HG03064 (cell line): ENCODE results near the gene AUTS2.
A peak's percentile ranks its signal among the peaks of the same experiment; 100 is the strongest.
"Not testable (repeated sequence)": the region's sequence is repeated elsewhere in the genome, so short reads cannot be mapped to it uniquely, and the experiment has no call there.

Experiments
- ATAC-seq: cut with Tn5 transposase; IDR thresholded peaks from one replicate; pipeline ENCODE4 v1.9.1; 2021; ENCODE audit warnings: low read depth; ENCODE audit not compliant: unreplicated experiment

Gene AUTS2

DNA sequence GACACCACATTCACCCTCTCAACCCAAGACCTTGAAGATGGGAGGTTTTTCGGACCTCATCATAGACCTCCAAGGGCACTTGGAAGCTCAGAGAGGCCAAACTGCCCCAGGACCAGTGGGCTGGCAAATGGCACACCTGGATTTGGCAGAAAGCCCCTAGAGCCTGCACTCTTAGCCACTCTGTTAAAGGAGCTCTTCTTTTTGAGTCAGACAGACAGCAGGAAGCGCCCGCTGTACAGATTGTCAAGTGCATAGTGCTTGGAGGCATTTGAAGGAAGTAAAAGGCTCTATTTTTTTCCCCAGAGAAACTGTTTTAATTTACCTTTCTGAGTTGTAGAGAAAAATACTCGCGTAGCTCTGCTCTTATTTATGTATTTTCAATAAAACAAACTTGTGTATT is 1125.1 kb downstream of the AUTS2 start:
- no peak for ATAC-seq

DNA sequence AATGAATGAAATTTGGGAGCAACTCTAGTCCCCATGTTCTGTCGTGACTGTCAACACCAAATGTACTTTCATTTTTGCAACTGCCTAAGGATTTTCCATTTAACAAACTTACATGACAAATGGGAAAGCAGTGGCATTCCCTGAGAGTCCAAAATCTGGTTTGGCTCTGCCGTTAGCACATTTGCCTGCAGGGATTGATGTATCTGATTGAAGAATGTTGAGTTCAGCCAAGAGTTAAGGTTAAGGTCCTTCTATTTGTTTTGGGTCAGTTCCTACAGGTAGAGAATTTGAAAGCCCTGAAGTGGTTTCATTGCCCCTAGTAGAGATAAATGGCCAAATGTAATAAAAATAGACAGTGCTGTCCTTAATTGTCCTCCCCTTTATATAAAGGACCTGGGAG is 1127.2 kb downstream of the AUTS2 start:
- ATAC-seq, result no peak

DNA sequence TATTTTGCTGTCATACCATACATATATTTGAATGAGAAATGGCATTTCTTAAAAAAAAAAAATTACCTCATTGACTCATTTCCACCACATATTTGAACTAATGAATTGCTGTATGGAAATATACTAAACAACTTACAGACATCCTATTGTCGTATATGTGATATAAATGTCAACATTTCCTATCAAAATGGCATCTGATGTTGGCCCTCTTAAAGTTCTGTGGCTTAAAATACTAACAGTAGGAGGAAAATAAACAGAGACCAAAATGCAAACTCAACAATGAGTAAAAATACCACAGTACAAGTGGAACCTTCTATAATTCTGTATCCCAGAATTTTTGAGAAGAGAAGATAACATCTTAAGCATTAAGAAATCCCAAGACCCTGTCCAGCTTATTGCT is 1128.0 kb downstream of the AUTS2 start:
- no peak for ATAC-seq

DNA sequence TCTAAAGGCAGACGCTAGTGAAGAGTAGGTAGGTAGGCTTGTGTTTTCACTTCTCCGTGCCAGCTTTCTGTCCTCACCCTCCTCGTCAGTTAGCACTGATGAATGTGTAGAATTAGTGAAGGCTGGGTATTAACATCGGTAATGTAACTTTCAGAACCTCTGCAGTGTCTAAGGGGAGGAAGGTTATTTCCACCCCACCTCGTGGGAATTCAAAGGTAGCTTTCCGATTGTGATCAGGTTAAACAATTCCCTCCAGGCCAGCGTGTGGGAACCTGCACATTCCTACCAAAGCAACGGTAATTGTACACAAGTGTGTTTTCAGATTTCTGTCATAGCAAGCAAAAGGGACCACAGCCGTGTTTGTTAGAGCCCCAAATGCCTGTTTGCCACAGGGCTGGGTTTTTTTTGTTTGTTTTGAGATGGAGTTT is 1128.7 kb downstream of the AUTS2 start:
- ATAC-seq, result peak; percentile 59

DNA sequence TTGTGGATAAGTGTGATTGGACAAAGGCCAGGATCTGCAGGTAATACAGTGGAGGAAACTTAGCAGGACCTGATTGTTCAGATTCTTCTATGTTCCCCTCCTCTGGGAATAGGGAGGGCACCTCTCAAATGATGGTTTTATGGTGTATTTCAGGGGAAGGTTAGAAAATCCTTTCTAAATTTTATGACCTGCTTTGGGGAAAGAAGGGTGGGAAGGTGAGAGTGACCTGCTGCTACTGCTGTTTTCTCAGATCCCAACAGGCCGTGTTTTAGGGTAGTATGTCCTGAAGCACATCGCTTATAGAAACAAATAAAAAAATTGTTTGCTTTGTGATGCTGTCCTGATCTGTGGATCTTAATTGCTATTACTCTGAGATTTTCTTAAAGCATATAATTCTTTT is 1129.6 kb downstream of the AUTS2 start:
- ATAC-seq, result no peak

DNA sequence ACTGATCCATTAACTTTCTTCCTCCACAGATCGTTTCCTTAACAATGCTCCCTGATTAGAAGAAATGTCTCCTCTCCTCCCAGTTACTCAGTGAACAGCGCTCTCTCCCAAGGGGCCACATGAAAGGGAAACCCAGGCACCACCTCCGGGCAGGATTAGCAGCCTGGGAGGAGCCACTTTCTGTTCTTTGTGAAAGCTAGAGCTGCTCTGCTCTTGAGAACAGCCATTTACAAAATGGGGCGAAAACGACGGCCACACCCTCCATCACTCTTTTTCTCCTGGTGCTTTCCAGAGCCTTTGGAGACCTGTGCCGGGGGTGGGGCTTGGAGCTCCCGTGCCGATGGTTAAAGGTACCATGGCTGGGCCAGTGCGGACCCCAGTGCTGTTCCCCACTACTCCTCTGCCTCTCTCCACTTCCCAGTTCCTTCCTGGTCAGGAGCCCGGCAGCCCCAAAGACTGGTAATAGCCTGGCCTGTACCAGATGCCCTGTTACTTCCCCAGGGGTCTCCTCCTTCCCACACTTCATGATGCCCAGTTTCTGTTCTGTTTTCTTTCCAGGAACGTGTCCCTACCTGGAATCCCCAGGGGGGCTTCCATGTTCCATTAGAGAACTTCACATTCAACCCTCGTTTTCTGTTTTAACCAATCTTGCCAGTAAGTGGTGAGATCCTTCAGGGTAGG is 1130.7 kb downstream of the AUTS2 start:
- ATAC-seq, result no peak

DNA sequence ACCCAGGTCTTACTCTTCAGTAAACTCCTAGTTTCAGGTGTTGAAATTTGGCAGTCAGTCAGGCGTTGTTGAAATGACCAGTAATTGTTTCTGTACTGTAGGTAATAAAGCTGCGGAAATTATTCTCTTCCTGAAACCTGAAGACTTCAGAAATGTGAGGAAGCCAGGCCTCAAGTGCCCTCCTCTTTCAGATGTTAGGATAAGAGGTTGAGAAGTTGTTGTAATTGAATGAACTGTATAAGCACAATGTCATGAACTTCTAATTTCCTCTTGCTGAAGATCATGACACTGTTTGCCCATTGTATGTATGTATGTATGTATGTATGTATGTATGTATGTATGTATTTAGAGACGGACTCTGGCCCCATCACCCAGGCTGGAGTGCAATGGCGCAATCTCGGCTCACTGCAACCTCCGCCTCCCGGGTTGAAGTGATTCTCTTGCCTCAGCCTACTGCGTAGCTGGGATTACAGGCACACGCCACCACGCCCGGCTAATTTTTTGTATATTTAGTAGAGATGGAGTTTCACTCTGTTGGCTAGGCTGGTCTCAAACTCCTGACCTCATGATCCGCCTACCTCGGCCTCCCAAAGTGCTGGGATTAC is 1131.4 kb downstream of the AUTS2 start:
- not testable (repeated sequence) for ATAC-seq

DNA sequence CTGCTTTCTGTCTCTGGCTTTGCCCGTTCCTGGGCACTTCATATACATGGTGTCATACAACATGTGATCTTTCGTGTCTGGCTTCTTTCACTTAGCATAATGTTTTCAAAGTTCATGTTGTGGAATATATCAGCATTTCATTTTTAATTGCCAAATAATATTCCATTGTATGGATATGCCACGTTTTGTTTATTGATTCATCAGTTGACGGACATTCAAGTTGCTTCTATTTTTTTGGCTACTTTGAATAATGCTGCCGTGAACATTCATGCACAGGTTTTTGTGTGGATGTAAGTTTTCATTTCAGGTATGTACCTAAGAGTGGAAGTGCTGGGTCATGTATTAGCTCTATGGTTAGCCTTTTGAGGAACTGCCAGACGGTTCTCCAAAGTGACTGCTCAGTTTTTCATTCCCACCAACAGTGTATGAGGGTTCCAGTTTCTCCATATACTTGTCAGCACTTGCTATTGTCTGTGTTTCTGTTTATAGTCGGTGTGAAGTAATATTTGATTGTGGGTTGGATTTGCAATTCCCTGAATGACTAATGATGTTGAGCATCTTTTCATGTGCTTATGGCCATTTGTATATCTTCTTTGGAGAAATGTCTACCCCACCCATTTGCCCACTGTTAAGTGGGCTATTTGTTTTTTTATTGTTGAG is 1132.3 kb downstream of the AUTS2 start:
- no peak for ATAC-seq

DNA sequence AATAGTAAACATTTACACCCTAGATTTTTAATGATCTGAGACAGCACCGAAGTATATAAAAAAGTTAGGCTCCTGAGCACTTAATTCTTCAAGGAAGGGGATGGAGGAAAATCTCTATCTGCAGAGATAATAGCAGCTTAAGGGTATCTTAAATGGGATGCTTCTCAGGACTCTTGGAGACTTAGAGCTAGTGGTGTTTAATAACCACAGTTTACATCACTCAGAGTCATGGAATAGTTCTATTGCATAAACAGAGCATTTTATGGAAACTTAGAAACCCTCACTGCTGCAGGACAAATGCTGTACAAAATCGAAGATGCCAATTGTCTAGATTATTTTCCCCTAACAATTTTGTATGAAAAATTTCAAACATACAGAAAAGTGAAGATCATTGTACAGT is 1134.8 kb downstream of the AUTS2 start:
- no peak for ATAC-seq

DNA sequence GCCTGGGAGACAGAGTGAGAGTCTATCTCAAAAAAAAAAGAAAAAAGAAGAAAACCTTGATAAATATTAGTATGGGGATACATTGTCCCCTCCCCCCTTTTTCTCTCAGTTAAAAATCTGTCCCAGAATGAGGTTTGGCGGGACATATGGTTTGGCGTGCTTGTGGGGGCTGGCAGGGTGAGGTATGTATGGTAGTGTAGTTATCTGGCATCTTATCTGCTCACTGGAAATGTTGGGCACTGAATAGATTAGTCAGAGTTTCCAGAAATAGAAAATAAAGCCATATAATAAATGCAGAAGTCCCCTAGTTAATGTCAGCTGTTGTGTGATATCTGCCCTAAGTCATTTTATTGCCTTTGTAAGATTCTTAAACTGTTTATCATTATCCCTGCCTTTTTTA is 1136.1 kb downstream of the AUTS2 start:
- ATAC-seq, result no peak

DNA sequence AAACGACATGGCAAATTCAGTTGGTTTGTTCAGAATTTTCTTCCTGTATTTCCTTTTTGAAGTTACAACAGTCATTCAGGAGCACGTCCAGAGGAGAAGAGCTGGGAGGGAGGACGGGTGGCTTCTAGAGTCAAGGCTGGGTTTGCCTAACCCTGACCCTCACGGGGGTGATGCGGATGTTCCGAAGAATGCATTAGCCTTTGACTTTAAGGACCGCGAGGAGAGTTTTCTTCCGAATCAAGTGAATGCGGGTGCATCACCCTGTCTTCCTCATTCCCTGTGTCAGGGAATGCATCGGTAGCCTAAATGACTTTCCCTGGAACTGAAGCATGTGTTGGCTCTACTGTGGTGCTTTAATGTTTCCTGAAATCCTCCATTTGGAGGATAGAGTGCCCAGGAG is 1137.0 kb downstream of the AUTS2 start:
- ATAC-seq, result no peak

DNA sequence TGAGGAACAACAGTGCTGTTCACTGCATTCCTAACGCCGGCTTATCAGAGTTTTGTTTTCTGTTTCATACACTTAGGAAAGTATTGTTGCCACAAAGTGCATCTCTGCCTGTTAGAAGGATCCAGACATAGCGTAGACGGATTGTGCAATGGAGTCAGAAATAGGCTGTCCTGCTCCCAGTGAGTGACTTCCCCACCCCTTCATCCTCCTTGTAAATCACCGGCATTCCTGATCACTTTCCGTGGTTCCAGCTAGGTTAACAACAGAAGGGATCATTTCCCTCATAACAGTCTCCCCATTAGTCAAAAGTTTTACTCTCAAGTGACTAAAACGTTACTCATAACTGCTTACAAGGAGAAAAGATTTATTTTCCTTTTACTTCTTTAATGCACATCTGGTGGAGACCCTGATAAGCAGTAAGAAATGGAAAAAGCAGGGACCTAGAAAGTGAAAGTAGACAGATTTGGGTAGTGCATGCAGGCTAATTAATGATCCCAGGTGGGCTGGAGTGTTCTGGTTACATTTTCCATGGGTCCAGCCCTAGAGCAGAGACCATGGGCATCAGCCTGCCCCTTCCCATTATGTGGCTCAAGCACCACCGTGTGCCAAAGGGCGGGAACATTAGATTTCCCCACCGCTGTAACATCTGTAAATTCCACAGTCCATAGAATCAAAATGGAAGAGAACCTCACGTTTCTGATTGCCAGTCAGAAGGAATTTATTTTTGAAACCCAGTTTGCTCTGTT is 1138.6 kb downstream of the AUTS2 start:
- ATAC-seq, result no peak

DNA sequence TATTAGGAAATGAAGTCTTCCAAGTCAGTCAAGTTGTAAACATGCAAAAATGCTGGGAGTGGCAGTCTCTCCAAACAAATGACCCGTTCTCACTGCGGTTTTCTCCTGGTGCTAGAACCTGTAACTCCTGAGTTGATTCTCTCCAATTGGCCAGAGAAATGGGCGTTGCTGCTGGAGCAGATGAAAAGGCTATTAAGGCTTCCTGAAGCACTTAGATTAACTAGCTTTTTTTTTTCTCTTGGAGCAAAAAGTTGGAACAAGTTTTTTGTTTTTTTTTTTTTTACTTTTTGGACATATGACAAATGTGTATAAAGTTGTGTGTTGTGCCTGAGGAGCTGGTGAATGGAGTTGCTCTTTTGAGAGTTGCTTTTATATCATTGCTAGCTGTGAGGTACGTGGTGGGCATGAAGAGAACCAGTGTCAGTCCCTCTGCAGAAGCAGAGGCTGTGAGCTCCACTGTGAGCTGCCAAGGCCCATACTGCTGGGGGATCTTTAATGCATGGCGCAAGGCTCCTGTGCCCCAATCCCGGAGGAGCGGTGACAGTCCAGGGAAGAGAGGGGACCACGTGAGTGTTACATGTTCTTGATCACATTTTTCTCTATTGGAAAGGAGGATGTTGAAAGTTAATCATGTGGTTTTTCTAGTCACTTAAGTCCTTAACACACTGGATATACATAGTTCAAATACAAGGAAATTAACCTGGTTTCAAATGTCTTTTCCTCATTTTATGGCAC is 1140.0 kb downstream of the AUTS2 start:
- ATAC-seq, result no peak

DNA sequence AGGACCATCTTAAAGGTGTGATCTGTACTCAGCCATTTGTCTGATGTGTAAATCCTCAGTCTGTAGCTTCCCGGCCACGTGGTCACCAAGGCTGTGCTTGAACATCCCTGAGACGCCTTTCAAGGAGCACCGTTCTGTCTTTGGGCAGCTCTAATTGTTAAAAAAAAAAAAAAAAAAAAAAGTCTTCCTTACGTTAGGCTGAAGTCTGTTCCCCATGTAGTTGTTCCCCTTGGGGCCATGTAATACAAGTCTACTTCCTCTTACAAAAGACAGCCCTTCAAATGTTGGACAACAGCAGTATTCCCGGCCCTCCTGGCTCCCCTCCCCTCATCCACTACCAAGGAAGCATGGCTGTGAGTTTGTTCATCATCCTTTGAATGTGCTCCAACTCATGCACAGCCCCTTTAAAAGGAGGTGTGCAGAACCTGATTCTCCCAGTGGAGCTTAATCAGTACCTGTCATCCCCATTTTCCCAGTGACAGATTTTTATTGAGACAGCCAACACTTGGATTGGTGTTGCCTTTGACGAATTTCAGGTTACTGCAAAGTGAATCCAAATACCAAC is 1141.5 kb downstream of the AUTS2 start:
- no peak for ATAC-seq

DNA sequence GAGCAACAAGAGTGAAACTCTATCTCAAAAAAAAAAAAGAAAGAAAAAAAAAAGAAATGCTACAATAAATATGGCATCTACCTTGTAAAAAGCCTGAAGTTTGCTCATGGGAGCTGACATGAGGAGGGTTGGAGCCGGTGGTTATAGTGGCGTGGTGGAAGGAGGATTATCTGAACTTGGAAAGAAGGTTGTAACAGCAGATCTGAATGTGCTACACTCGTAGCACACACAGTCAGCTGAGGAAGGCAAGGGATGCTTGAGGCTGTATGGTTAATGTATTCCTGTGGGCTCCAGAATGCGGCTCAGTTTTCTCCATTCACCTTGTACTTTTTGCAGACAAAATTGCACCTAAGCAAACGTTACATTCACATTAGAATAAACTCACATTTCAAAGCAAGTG is 1143.4 kb downstream of the AUTS2 start:
- no peak for ATAC-seq

DNA sequence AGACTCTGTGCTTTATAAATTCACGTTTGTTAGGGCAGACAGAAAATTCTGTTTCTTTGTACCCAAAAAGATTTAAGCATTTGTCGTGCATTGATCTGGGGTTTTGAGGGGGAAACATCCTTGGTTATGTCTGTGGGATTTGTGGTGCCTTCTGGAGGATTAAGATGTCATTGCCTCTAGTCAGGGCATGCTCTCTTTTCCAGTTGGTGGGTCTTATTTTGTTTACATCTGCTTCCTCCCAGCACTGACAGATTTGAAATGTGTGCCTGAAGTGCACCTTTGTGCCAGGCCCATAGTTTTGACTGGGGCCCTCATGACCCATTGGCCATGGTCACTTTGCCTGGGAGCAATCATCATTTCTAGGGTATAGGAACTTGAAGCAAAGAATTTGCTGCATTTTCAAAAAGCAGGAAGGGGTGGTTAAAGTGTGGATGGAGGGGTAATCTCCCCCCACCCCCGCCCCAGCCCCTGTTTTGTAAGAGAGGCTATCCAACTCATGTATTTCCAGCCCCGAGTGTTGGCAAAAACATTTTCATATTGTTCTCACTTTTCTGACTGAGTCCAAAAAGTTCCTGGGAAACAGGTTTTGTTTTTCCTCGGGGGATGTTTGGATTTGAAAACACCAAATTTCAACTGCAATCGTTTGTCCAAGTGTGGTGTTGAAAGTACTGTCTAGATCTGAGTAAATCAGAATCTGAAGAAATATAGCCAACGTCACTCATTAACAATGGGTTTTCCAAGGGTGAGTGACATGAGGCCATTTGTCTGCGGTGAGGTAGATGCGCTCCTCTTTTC is 1145.5 kb downstream of the AUTS2 start:
- no peak for ATAC-seq

DNA sequence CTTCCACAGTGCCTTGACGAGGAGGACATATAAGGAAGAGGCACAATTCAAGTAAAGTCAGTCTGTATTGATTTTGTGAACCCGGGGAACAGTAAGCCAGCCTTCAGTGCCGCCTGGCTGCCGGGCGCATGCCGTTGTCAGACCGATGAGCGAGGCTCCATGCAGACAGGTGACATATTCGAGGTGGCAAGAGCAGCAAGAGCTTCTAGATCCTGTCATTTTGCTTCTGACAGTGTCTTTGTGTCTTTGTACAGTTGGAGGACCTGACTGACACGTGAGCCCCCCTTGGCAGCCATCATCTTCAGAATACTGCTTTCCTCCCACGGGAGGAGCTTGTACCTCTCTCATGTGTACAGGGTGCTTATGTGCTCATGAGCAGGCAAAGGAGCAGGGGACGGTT is 1146.2 kb downstream of the AUTS2 start:
- no peak for ATAC-seq

DNA sequence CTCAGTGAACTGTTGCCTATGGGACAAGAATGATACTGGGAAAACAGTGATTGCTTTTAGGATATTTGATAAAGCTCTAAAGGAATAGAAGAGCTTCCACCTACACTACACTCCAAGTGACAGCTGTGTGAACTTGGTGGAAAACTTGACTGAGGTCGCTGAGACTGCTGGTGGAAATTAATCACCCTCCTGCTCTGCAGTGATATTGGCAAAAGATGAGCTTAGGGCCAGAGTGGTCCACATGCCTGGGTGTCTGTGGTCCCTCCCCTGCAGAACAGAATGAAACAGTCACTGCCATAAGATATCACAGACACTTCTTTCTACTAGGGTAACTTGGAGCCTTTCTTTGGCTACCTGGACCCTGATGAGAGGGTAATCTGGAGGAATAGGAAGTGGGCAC is 1151.6 kb downstream of the AUTS2 start:
- ATAC-seq, result no peak

DNA sequence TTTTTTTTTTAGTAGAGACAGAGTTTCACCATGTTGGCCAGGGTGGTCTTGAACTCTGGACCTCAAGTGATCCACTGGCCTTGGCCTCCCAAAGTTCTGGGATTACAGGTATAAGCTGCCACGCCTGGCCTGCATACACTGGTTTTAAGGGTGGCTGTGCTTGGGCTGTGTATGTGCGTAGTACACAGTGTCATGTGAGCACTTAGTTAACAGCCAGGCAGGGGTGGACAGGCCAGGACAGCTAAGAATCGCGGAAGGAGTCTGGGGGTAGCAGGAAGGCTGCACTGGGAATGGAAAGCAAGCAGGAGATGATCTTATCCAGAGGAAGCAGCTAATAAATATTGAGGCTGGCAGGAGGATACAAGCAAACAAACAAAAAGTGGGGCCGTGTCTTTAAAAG is 1153.6 kb downstream of the AUTS2 start:
- no peak for ATAC-seq

DNA sequence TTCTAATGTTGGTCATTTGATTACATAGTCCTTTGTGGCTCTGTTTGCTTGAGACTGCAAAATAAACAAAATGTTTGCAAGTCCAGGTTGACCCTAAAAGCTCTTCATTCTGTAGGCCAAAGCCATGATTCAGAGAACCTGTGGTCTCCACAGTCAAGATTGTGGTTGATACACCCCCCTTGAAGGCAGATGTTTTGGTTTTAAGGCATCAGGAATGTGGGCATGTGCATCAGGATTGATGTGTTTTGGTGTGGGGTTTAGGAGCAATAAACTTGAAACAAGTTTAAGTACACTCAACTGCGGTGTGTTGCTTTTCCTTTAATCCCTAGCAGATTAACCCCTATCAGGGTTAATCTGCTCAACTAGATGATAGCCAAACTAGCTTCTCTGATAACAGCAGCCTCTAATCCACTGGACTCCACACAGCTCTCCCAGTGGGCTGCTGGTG is 1154.5 kb downstream of the AUTS2 start:
- no peak for ATAC-seq
